NCI-H146 (cell line): Measurements from ENCODE around the gene LMO4.

Experiments
- DNase-seq: peaks from one replicate; lab custom pipeline; 2025; lab: John Stamatoyannopoulos, UW

The LMO4 gene

GRCh38 chr1:87328272-87329050 lies at the start of gene LMO4:
TSS of gene LMO4 (plus strand) at chr1:87328880. CDS start at chr1:87332016, 3,136 bp downstream.
- DNase-seq = peak; percentile 94

- no peak for DNase-seq
Observed at GRCh38 chr1:87279536-87279875, 49.2 kb upstream of the LMO4 start.

DNA sequence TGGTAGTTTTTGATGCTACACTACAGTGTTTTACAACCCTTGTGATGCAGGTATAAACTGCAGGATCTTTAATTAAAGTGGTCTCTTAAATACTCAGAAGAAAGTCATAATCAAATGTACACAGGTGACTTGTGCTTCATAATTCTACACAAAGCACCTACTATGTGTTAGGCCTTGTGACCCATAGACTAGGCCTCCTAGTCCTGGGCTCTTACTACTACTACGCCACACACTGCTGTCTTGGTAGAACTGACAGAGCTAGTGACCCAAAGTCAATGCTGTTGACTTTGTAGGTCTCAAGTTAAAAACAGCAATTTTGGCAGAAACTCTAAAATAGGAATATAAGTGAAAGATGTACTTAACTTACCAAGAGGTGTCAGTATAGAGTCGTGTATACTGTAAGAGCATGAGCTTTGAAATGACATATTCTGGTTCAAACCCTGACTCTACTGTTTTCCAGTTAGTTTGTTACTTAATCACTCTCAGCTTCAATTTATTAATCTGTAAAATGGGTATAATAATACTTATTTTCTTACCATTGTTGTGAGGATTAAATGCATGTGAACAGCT lies 48.6 kb upstream of the LMO4 start:
- DNase-seq = no peak

DNA sequence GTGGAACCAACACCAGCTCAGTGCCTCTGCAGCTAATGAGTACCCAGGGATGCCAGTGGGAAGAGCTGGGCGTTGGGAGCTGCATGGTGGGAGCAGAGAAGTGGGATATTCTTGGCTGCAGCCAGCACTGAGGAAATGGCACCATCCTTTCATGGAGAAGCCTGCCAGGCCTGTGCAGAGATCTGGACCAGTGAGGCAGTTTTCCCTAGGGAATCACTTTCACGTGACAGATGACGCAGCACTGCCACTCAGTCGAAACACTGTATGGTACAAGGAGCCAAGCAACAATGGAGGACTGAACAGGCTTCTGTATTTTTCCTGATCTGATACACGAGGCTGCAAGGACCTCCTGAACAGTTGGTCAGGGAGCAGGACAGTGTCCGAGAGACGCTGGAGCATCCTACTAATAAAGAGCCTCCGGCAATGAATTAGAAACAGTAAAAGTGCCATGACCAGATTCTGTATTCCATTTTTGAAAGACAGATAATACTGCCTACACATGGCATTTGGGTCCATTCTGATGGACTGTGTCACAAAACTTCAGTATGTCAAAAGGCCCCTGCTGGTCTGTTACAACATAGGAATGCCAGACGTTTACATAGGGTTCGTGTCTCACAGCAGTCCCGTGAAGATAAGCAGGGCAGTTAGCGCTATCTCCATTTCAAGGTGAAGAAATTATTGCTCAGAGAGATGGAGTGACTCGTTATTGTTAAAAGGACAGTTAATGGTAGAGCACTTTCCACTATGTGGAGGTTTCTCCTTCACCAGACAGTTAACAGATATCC lies 44.0 kb upstream of the LMO4 start:
- DNase-seq = no peak

GRCh38 chr1:87291107-87291506 lies 37.6 kb upstream of the LMO4 start:
- DNase-seq = no peak

DNA sequence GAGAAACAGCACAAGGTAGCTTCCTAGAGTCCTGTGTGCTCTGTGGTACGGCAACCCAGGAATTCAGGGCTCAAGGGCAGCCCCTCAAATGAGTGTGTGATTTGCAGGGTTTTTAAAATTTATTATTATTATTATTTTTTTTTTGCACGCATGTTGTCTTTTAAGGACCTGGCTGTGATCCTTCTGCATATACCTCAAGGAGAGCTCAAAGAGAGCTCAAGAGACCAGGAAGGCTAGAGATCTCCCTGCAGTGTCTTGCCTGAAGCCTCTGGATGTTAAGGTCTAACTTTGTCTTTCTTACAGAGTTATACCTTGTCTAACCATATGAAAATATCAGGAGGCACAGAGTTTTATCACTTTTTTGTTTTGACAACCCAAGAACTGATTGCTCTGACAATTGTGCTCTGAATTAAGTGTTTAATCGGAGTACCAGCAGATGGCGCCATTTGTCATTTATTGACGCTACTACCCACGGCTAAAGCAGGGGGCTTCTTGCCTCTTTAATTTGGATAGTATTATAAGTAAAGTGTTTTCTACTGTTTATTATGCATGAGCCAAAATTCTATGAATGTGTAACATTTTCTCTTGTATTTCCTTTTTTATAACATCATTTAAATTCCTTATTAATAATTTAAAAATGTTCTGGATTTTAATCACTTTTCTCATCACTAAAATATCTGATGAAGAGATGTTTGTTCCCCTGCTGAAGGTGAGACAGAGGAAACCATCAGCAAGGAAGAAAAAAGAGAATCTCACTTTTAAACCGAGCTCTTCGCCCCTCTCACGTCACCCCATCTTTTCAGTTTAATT lies 35.8 kb upstream of the LMO4 start:
- DNase-seq = peak; percentile 61

- no peak for DNase-seq
Observed at GRCh38 chr1:87294633-87295032, 34.0 kb upstream of the LMO4 start.

DNA sequence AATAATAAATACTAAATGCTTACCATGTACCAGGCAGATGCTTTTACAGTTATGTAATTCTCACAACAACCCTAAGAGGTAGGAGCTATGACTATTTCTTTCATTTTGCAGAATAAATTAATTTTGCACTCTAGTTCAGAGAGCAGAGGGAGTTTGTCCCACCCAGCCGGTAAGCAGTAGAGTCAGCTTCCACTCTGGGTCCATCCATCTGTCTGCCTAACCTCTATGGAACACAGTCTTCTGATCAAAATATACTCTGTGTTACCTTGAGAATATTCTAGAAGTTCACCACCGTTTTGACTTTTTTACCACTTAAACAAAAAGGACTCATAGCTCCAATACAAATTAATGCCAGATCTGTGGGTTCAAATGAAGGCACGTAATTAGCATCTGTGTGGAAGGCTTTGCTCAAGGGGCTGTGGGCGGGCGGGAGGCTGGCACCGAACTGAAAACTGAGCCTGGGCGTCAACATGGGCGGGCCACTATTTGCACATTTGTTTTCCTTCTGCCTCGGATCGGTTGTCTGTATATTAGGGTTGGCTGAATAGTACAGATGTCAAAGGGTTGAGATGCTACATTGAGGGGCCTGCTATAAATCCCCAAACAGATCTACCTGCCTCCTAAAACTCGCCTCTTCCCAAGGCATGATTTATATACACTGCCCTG lies 33.1 kb upstream of the LMO4 start:
- no peak for DNase-seq

GRCh38 chr1:87296206-87296605 lies 32.5 kb upstream of the LMO4 start:
- DNase-seq = no peak

- DNase-seq = no peak
Observed at GRCh38 chr1:87299661-87300060, 29.0 kb upstream of the LMO4 start.

DNA sequence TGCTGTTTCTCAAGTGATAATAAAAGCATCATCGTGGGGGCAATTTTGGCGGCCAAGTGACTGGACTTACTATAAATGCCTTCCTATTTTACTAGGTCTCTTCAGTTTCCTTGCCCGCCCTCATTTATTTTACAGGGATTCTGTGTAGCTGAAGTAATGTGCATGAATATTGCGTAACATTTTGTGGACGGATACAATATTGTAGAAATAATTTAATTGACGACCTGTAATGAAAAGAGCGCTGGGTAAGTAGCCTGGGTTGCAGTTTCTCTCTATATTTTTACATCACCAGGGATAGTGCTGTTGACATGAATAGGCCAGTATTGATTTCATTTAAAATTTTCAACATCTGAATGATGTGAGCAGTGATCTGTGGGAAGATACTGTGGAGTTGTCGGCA lies 28.1 kb upstream of the LMO4 start:
- no peak for DNase-seq

DNA sequence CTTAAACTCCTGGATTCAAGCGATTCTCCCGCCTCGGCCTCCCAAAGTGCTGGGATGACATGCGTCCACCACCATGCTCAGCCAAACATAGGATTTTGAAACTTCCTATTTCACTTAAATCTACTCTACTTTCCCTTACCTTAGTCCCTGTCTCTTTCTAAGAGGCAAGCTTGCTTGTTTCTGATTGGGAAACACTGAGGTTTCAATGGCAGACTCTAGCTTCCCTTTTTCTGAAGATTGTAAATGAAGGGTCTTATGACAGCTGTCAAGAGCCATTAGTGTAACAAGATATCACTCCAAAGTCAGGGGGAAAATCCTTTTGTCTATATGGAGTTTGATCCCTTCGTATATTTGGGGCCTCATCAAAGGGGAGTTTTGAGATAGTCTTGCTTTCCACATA lies 23.5 kb upstream of the LMO4 start:
- no peak for DNase-seq

DNA sequence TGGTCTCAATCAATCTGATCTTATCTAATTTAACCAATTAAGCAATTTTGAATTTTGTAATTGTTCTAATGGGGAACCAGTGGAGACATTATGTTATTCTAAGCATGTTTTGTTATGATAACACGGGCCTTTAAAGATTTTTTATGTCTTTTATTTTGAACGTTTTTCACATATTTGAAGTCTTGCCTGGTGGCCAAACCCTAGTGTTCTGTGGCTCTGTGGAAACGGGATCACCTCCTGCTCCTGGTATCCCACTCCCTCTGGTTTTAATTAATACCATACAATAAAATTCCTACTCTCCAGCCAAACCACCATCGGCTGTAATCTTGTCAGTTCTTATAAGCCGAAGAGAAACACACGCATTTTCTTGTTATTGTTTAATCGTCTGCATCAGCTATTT lies 22.9 kb upstream of the LMO4 start:
- no peak for DNase-seq

GRCh38 chr1:87307306-87307705 lies 21.4 kb upstream of the LMO4 start:
- no peak for DNase-seq

DNA sequence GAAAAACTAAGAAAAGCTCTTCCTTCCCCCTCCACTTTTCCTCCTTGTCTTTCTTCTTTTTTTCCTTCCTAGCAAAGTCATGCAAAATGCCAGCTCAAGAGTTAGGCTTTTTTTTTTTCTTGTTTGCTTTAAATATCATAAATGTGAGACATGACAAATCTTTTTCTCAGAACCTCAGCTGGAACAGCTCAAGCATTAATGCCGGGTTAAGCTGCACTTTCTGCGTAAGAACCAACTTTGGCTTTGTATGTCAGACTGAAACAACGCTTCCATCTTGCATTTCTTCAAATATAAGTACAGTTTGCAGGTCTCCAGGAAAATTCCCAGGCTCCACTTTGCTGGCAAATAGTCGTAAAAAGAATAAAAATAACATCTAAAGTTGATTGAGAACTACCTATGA lies 20.7 kb upstream of the LMO4 start:
- DNase-seq = no peak

- no peak for DNase-seq
Observed at GRCh38 chr1:87314091-87314490, 14.6 kb upstream of the LMO4 start.

DNA sequence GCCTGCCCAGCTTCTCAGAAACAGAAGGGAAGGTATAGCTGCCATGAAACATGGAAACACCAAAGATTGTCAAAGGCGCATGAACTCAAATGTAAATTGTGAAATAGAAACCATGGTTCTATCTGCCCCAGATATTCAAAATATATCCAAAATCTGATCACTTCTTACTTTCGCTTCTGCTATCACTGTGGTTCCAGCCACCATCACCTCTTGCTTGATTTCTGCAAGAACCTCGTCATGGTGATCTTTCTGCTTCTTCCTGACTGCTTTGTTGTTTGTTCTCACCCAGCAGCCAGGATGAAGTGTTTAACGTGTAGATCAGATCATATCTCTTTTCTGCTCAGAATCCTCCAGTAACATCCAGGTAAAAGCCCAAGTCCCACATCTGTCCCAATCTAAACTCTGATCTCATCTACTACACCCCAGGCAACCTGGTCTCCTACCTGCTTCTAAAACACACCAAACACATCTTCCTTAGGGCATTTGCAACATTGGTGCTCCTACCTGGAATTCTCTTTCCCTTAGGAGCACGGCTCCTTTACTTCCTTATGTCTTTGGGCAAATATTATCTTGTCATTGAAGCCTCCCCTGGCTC lies 10.5 kb upstream of the LMO4 start:
- DNase-seq = no peak

DNA sequence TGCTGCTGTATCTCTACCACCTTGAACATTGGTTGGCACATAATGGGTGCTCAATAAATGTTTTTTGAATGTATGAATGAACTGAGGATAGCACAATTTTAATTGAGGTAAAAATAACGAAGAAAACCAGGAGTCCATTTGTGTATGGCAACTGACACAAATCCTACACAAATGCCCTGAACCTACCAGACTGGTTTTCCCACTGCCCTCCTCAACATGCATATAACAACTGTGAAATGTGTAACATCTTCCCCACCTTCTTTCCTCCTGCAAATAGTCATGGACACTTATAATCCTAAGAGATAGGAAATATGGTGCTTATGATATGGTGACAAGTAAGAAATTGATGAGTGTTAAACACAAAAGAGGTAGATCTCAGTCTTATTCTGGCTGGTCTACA lies 9.9 kb upstream of the LMO4 start:
- DNase-seq = no peak

GRCh38 chr1:87325982-87326738 lies 2.5 kb upstream of the LMO4 start:
- peak; percentile 45 for DNase-seq

GRCh38 chr1:87327376-87328271 lies 1.1 kb upstream of the LMO4 start:
- DNase-seq = no peak
